Measurements from ENCODE around the gene EDEM3.
A peak's percentile ranks its signal among the peaks of the same experiment; 100 is the strongest.
"Not testable (repeated sequence)": the region's sequence is repeated elsewhere in the genome, so short reads cannot be mapped to it uniquely, and the experiment has no call there.

Gene EDEM3

GRCh38 chr1:184734980-184735379 is 19.7 kb downstream of the EDEM3 start:
- no peak for FAIRE-seq

GRCh38 chr1:184724843-184725242 is 29.8 kb downstream of the EDEM3 start:
- no peak for FAIRE-seq

GRCh38 chr1:184716158-184716557 is 38.5 kb downstream of the EDEM3 start:
- FAIRE-seq = no peak

GRCh38 chr1:184709418-184709817 is 45.2 kb downstream of the EDEM3 start:
- no peak for FAIRE-seq

- FAIRE-seq = no peak
Measured at GRCh38 chr1:184708084-184708676, 46.5 kb downstream of the EDEM3 start.

- no peak for FAIRE-seq
Measured at GRCh38 chr1:184705271-184705670, 49.4 kb downstream of the EDEM3 start.

GRCh38 chr1:184701816-184702215 is 52.8 kb downstream of the EDEM3 start:
- no peak for FAIRE-seq

- no peak for FAIRE-seq
Measured at GRCh38 chr1:184698969-184699368, 55.7 kb downstream of the EDEM3 start.

- no peak for FAIRE-seq
Measured at GRCh38 chr1:184698016-184698415, 56.6 kb downstream of the EDEM3 start.

- FAIRE-seq = no peak
Measured at GRCh38 chr1:184696403-184696802, 58.3 kb downstream of the EDEM3 start.

GRCh38 chr1:184695023-184695422 is 59.6 kb downstream of the EDEM3 start:
- FAIRE-seq = no peak

GRCh38 chr1:184693011-184693410 is 61.6 kb downstream of the EDEM3 start:
- no peak for FAIRE-seq

GRCh38 chr1:184691719-184692324 is 62.8 kb downstream of the EDEM3 start:
- peak; percentile 65 for FAIRE-seq

- FAIRE-seq = no peak
Measured at GRCh38 chr1:184686540-184686939, 68.1 kb downstream of the EDEM3 start.

- no peak for FAIRE-seq
Measured at GRCh38 chr1:184685116-184685515, 69.5 kb downstream of the EDEM3 start.

- no peak for FAIRE-seq
Measured at GRCh38 chr1:184684285-184685074, 70.2 kb downstream of the EDEM3 start.

GRCh38 chr1:184682956-184683355 is 71.7 kb downstream of the EDEM3 start:
- FAIRE-seq = no peak

- not testable (repeated sequence) for FAIRE-seq
Measured at GRCh38 chr1:184680611-184681225, 73.9 kb downstream of the EDEM3 start.

- FAIRE-seq = not testable (repeated sequence)
Measured at GRCh38 chr1:184679472-184679871, 75.2 kb downstream of the EDEM3 start.

- no peak for FAIRE-seq
Measured at GRCh38 chr1:184677344-184677743, 77.3 kb downstream of the EDEM3 start.

- FAIRE-seq = no peak
Measured at GRCh38 chr1:184673305-184673704, 81.4 kb downstream of the EDEM3 start.

- no peak for FAIRE-seq
Measured at GRCh38 chr1:184672013-184672726, 82.5 kb downstream of the EDEM3 start.

- FAIRE-seq = no peak
Measured at GRCh38 chr1:184669391-184669790, 85.3 kb downstream of the EDEM3 start.

All from A204.1 (cell line).